SK-N-SH (cell line): Measurements from ENCODE around the gene MAML3. TPM values are rescaled to one million over a fixed set of nuclear protein-coding genes. Genes with fewer than 3 reads are reported as not detected.

Experiments
- CTCF ChIA-PET: fragments of 300-600, 350-600 bp; formaldehyde crosslinking; extraction: SDS; loops from one replicate; lab custom pipeline; 2021; lab: Yijun Ruan, JAX
- POLR2A ChIA-PET: fragments of 350-600 bp; sonication (Branson Sonifier 250); formaldehyde crosslinking; extraction: SDS; loops from one replicate; lab custom pipeline; 2020; ENCODE audit warnings: antibody characterized with exemption, inconsistent platforms; lab: Yijun Ruan, JAX
- DNase-seq: peaks from one replicate; pipeline ENCODE4 v3.0.0; 2012
- H2AFZ ChIP-seq: fragments of 200-600 bp; sonication (generic); 2 replicates; pipeline ENCODE4 v1.8.1; 2016; ENCODE audit warnings: antibody characterized with exemption, mild to moderate bottlenecking, low read depth
- H3F3A ChIP-seq: fragments of 200-600 bp; sonication (generic); replicated peaks from 2 replicates; pipeline ENCODE3; 2016; ENCODE audit warnings: antibody characterized with exemption, mild to moderate bottlenecking; ENCODE audit not compliant: insufficient read depth
- H3K27ac ChIP-seq, 2 experiments: fragments of 200-500 bp in 1 of 2; fragments of 200-600 bp in 1 of 2; sonication (Bioruptor generic) in 1 of 2; sonication (generic), shearing (Covaris generic) in 1 of 2; 2 replicates each; pipeline versions ENCODE4 v1.5.1 to v1.6.1; 2014 to 2016; ENCODE audit warnings: low read depth in 2 of 2, inconsistent platforms in 1 of 2, low read length in 1 of 2, mild to moderate bottlenecking in 1 of 2, mixed read lengths in 1 of 2
- H3K27me3 ChIP-seq: fragments of 200-600 bp; sonication (generic), shearing (Covaris generic); 2 replicates; pipeline ENCODE4 v1.6.1; 2016; ENCODE audit warnings: mixed run types; ENCODE audit not compliant: insufficient read depth
- H3K36me3 ChIP-seq, 2 experiments: fragments of 200-500 bp in 1 of 2; fragments of 200-600 bp in 1 of 2; sonication (Bioruptor generic) in 1 of 2; sonication (generic) in 1 of 2; replicated peaks in 1 of 2; 2 replicates each; pipeline versions ENCODE3 to v1.5.1; 2014 to 2016; ENCODE audit warnings: low read length in 1 of 2, mild to moderate bottlenecking in 1 of 2; ENCODE audit not compliant: insufficient read depth in 2 of 2, control insufficient read depth in 1 of 2
- H3K4me1 ChIP-seq, 2 experiments: fragments of 200-500 bp in 1 of 2; fragments of 200-600 bp in 1 of 2; sonication (Bioruptor generic) in 1 of 2; sonication (generic), shearing (Covaris generic) in 1 of 2; 2 replicates each; pipeline versions ENCODE4 v1.5.1 to v1.6.1; 2014 to 2016; ENCODE audit warnings: low read depth in 1 of 2, low read length in 1 of 2, mixed run types in 1 of 2; ENCODE audit not compliant: insufficient read depth in 2 of 2, control insufficient read depth in 1 of 2
- H3K4me2 ChIP-seq: fragments of 200-600 bp; sonication (generic), shearing (Covaris generic); 2 replicates; pipeline ENCODE4 v1.6.1; 2017; ENCODE audit warnings: mixed run types
- H3K4me3 ChIP-seq, 2 experiments: fragments of 200-500 bp in 1 of 2; fragments of 200-600 bp in 1 of 2; sonication (Bioruptor generic) in 1 of 2; sonication (generic), shearing (Covaris generic) in 1 of 2; 2 replicates each; pipeline versions ENCODE4 v1.5.1 to v1.8.1; 2014 to 2016; ENCODE audit warnings: low read depth in 2 of 2, inconsistent platforms in 1 of 2, low read length in 1 of 2, mild to moderate bottlenecking in 1 of 2, mixed read lengths in 1 of 2, moderate library complexity in 1 of 2
- H3K79me2 ChIP-seq: fragments of 200-600 bp; sonication (generic); 2 replicates; pipeline ENCODE4 v1.8.1; 2017; ENCODE audit warnings: mild to moderate bottlenecking; ENCODE audit not compliant: insufficient read depth
- H3K9ac ChIP-seq: fragments of 200-600 bp; sonication (generic); 2 replicates; pipeline ENCODE4 v1.6.1; 2017; ENCODE audit warnings: mixed run types
- H3K9me2 ChIP-seq: fragments of 200-600 bp; sonication (generic); 2 replicates; pipeline ENCODE4 v1.6.1; 2017; ENCODE audit warnings: mixed run types
- H3K9me3 ChIP-seq: fragments of 200-600 bp; sonication (generic); 2 replicates; pipeline ENCODE4 v1.6.1; 2017; ENCODE audit warnings: mixed run types, mild to moderate bottlenecking, moderate library complexity
- H4K20me1 ChIP-seq: fragments of 200-600 bp; sonication (generic); 2 replicates; pipeline ENCODE4 v1.6.1; 2017; ENCODE audit warnings: mild to moderate bottlenecking, mixed run types; ENCODE audit not compliant: insufficient read depth
- CHD2 ChIP-seq: fragments of 150-350 bp; IDR thresholded peaks from 2 replicates; pipeline ENCODE4 v1.6.1; 2018; ENCODE audit warnings: low read length; ENCODE audit not compliant: partially characterized antibody
- ELF1 ChIP-seq: IDR thresholded peaks from 2 replicates; pipeline ENCODE4 v1.4.0; 2012
- FOSL2 ChIP-seq: IDR thresholded peaks from 2 replicates; pipeline ENCODE4 v1.4.0; 2012; ENCODE audit warnings: low read depth, mild to moderate bottlenecking, moderate library complexity, borderline replicate concordance
- FOXJ3 ChIP-seq: sonication (generic); formaldehyde crosslinking; IDR thresholded peaks from 2 replicates; pipeline ENCODE4 v1.5.1; 2020; ENCODE audit warnings: mild to moderate bottlenecking, missing genetic modification reagents
- GATA2 ChIP-seq: sonication (generic); formaldehyde crosslinking; IDR thresholded peaks from 2 replicates; pipeline ENCODE4 v1.5.0; 2020; ENCODE audit warnings: mild to moderate bottlenecking, missing genetic modification reagents
- MEF2A ChIP-seq: IDR thresholded peaks from 2 replicates; pipeline ENCODE4 v1.4.0; 2012; ENCODE audit warnings: low read depth, borderline replicate concordance
- MXI1 ChIP-seq: IDR thresholded peaks from 2 replicates; pipeline ENCODE4 v1.6.1; 2012; ENCODE audit warnings: mild to moderate bottlenecking, low read depth, low read length, improper control_type of control experiment
- NFIC ChIP-seq: IDR thresholded peaks from 2 replicates; pipeline ENCODE4 v1.4.0; 2012; ENCODE audit warnings: borderline replicate concordance
- NRF1 ChIP-seq: IDR thresholded peaks from 2 replicates; pipeline ENCODE4 v1.6.1; 2012; ENCODE audit warnings: low read depth, mild to moderate bottlenecking, low read length
- POLR2AphosphoS5 ChIP-seq: IDR thresholded peaks from 2 replicates; pipeline ENCODE4 v1.6.1; 2012; ENCODE audit warnings: low read depth, low read length
- RAD21 ChIP-seq: IDR thresholded peaks from 2 replicates; pipeline ENCODE4 v1.6.1; 2012; ENCODE audit warnings: mild to moderate bottlenecking, low read length
- RFX5 ChIP-seq: IDR thresholded peaks from 2 replicates; pipeline ENCODE4 v1.6.1; 2012; ENCODE audit warnings: mild to moderate bottlenecking, improper control_type of control experiment, low read length
- RXRA ChIP-seq: IDR thresholded peaks from 2 replicates; pipeline ENCODE4 v1.4.0; 2012; ENCODE audit warnings: low read depth, mild to moderate bottlenecking, borderline replicate concordance
- SMC3 ChIP-seq: IDR thresholded peaks from 2 replicates; pipeline ENCODE4 v1.6.1; 2012; ENCODE audit warnings: low read depth, low read length, improper control_type of control experiment
- TAF1 ChIP-seq: IDR thresholded peaks from 2 replicates; pipeline ENCODE4 v1.6.1; 2012; ENCODE audit warnings: low read depth, mild to moderate bottlenecking, low read length, moderate library complexity, borderline replicate concordance
- WGBS: methylation state at CpG from one replicate; pipeline ENCODE4 v1.1.6; 2017; ENCODE audit warnings: low lambda C conversion rate; 5-methylcytosine and 5-hydroxymethylcytosine counted together
- polyA plus RNA-seq, 3 experiments: library from polyadenylated mRNA; depleted of rRNA; stranded (reverse); fragments of >200 nt; gene quantifications; 2 replicates each; pipeline ENCODE4 v1.2.3, GENCODE V29; 2012
- TF ChIP-seq, protein P1 (sequence below): IDR thresholded peaks from 2 replicates; pipeline ENCODE4; 2012
- TF ChIP-seq, protein P2 (sequence below): fragments of 150-350 bp; IDR thresholded peaks from 2 replicates; pipeline ENCODE4 v1.6.1; 2016; ENCODE audit warnings: mild to moderate bottlenecking, low read depth, low read length
- TF ChIP-seq, protein P3 (sequence below): IDR thresholded peaks from 2 replicates; pipeline ENCODE4 v1.4.0; 2012; ENCODE audit warnings: low read depth, borderline replicate concordance
- TF ChIP-seq, protein P4 (sequence below): IDR thresholded peaks from 2 replicates; pipeline ENCODE4 v1.4.0; 2012; ENCODE audit warnings: low read depth
- TF ChIP-seq, protein P5 (sequence below): fragments of 200-600 bp; sonication (generic); IDR thresholded peaks from 2 replicates; pipeline ENCODE4 v1.6.1; 2017; ENCODE audit warnings: antibody characterized with exemption, mild to moderate bottlenecking, moderate library complexity

Gene MAML3
- polyA plus RNA-seq, 1 of the 3 experiments (the other 2 are of a cell fraction) = 5.3 TPM

DNA sequence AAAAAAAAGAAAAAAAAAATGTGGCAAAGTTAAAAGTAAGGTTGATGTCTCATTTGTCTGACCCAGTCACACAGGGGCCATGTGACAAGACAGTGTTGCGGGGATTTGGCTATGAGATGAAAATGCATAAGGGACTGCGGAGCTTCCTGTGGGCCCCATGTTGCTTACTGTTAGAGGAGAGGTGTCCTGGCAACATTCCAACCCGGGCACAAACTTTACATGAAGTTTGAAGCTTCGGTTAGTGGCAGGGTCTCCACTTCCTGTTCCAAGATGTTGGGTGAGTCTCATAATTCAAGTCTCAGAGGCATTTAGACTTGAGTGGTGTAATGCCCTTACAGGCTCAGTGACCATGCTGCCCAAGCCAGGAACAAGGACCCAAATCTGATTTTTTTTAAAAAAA, 111.3 kb downstream of the MAML3 start:
- no peaks in the 10 kb centered on the region for H4K20me1 ChIP-seq
- no peak overlapping the region; a peak in 1 of 4 replicates for H3K27ac ChIP-seq
- H3K4me3 ChIP-seq = no peak overlapping the region
- no peak overlapping the region for H3K4me2 ChIP-seq
- peaks cover 14 to 17% of the 10 kb centered on the region in 2 experiments for H3K4me1 ChIP-seq
- no peaks in the 10 kb centered on the region for H3K36me3 ChIP-seq
- no peaks in the 10 kb centered on the region for H3K9me3 ChIP-seq
- H2AFZ ChIP-seq = no peak overlapping the region
- CTCF ChIA-PET = interaction anchor here (1.3 kb wide), 1 partner anchor 308 kb away, joined by 3 read pairs; no protein-coding TSS in a partner anchor
- H3F3A ChIP-seq = peaks cover 13% of the 10 kb centered on the region
- no peak for DNase-seq
- POLR2A ChIA-PET = interaction anchor here (1.0 kb wide), 1 partner anchor 10 kb away, joined by 3 read pairs; no protein-coding TSS in a partner anchor
- H3K9ac ChIP-seq = no peak overlapping the region
- H3K9me2 ChIP-seq = no peaks in the 10 kb centered on the region
- TF ChIP-seq MEF2A (no peak), RXRA (no peak), FOXJ3 (CRISPR knock-in tag) (no peak), NFIC (no peak), ELF1 (no peak), POLR2AphosphoS5 (no peak), MXI1 (no peak), RFX5 (no peak), RAD21 (no peak), NRF1 (no peak), SMC3 (no peak), GATA2 (CRISPR knock-in tag) (no peak), CHD2 (no peak), FOSL2 (no peak), TAF1 (no peak)
- TF ChIP-seq, protein P1, sequence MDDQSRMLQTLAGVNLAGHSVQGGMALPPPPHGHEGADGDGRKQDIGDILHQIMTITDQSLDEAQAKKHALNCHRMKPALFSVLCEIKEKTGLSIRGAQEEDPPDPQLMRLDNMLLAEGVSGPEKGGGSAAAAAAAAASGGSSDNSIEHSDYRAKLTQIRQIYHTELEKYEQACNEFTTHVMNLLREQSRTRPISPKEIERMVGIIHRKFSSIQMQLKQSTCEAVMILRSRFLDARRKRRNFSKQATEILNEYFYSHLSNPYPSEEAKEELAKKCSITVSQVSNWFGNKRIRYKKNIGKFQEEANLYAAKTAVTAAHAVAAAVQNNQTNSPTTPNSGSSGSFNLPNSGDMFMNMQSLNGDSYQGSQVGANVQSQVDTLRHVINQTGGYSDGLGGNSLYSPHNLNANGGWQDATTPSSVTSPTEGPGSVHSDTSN = no peak
- TF ChIP-seq, protein P2, sequence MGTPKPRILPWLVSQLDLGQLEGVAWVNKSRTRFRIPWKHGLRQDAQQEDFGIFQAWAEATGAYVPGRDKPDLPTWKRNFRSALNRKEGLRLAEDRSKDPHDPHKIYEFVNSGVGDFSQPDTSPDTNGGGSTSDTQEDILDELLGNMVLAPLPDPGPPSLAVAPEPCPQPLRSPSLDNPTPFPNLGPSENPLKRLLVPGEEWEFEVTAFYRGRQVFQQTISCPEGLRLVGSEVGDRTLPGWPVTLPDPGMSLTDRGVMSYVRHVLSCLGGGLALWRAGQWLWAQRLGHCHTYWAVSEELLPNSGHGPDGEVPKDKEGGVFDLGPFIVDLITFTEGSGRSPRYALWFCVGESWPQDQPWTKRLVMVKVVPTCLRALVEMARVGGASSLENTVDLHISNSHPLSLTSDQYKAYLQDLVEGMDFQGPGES = no peak
- TF ChIP-seq, protein P3, sequence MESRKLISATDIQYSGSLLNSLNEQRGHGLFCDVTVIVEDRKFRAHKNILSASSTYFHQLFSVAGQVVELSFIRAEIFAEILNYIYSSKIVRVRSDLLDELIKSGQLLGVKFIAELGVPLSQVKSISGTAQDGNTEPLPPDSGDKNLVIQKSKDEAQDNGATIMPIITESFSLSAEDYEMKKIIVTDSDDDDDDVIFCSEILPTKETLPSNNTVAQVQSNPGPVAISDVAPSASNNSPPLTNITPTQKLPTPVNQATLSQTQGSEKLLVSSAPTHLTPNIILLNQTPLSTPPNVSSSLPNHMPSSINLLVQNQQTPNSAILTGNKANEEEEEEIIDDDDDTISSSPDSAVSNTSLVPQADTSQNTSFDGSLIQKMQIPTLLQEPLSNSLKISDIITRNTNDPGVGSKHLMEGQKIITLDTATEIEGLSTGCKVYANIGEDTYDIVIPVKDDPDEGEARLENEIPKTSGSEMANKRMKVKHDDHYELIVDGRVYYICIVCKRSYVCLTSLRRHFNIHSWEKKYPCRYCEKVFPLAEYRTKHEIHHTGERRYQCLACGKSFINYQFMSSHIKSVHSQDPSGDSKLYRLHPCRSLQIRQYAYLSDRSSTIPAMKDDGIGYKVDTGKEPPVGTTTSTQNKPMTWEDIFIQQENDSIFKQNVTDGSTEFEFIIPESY = no peak
- TF ChIP-seq, protein P4, sequence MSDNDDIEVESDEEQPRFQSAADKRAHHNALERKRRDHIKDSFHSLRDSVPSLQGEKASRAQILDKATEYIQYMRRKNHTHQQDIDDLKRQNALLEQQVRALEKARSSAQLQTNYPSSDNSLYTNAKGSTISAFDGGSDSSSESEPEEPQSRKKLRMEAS = no peak
- TF ChIP-seq, protein P5, sequence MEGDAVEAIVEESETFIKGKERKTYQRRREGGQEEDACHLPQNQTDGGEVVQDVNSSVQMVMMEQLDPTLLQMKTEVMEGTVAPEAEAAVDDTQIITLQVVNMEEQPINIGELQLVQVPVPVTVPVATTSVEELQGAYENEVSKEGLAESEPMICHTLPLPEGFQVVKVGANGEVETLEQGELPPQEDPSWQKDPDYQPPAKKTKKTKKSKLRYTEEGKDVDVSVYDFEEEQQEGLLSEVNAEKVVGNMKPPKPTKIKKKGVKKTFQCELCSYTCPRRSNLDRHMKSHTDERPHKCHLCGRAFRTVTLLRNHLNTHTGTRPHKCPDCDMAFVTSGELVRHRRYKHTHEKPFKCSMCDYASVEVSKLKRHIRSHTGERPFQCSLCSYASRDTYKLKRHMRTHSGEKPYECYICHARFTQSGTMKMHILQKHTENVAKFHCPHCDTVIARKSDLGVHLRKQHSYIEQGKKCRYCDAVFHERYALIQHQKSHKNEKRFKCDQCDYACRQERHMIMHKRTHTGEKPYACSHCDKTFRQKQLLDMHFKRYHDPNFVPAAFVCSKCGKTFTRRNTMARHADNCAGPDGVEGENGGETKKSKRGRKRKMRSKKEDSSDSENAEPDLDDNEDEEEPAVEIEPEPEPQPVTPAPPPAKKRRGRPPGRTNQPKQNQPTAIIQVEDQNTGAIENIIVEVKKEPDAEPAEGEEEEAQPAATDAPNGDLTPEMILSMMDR = no peak
- WGBS = 94% methylated on average over 4 of the region's 4 CpGs
- H3K27me3 ChIP-seq = no peaks in the 10 kb centered on the region
- no peaks in the 10 kb centered on the region; the same call in 1 of the 2 replicates for H3K79me2 ChIP-seq
